Activated CD4-positive, alpha-beta T cell treated with anti-CD3 and anti-CD28 coated beads for 24 hours (primary cell): ENCODE measurements around the gene PRTG.
"Not testable (repeated sequence)": the region's sequence is repeated elsewhere in the genome, so short reads cannot be mapped to it uniquely, and the experiment has no call there.

Source experiments
- DNase-seq, 2 donors: peaks; one replicate each; pipeline ENCODE4 v3.0.0-alpha.2; 2020; ENCODE audit warnings: low read depth in 2 of 2

The PRTG gene

GRCh38 chr15:55630858-55631257 lies 112.1 kb downstream of the PRTG start:
- DNase-seq = no peak

- no peak for DNase-seq
Measured at GRCh38 chr15:55628369-55628730, 114.6 kb downstream of the PRTG start.

- DNase-seq = no peak
Measured at GRCh38 chr15:55627730-55628368, 115.1 kb downstream of the PRTG start.

GRCh38 chr15:55619783-55620182 lies 123.2 kb downstream of the PRTG start:
- no peak for DNase-seq

GRCh38 chr15:55618387-55618786 lies 124.6 kb downstream of the PRTG start:
- DNase-seq = no peak

- no peak for DNase-seq
Measured at GRCh38 chr15:55615445-55615844, 127.5 kb downstream of the PRTG start.

GRCh38 chr15:55613727-55614126 lies 129.2 kb downstream of the PRTG start:
- DNase-seq = no peak

- no peak for DNase-seq
Measured at GRCh38 chr15:55606214-55606613, 136.7 kb downstream of the PRTG start.

GRCh38 chr15:55601374-55601773 lies 141.6 kb downstream of the PRTG start:
- DNase-seq = no peak

GRCh38 chr15:55599439-55599838 lies 143.5 kb downstream of the PRTG start:
- DNase-seq = no peak

- not testable (repeated sequence) for DNase-seq
Measured at GRCh38 chr15:55593019-55593418, 149.9 kb downstream of the PRTG start.

GRCh38 chr15:55590788-55591187 lies 152.2 kb downstream of the PRTG start:
- DNase-seq = no peak

- no peak for DNase-seq
Measured at GRCh38 chr15:55589287-55589686, 153.7 kb downstream of the PRTG start.

- DNase-seq = no peak
Measured at GRCh38 chr15:55588815-55589115, 154.2 kb downstream of the PRTG start.

GRCh38 chr15:55588070-55588814 lies 154.7 kb downstream of the PRTG start, which contains the start of gene PYGO1:
TSS of gene PYGO1 (minus strand) at chr15:55588345. CDS start at chr15:55587883, 462 bp downstream.
- no peak for DNase-seq

- no peak for DNase-seq
Measured at GRCh38 chr15:55587321-55588069, 155.5 kb downstream of the PRTG start.

GRCh38 chr15:55586808-55587207 lies 156.1 kb downstream of the PRTG start:
- DNase-seq = no peak

- DNase-seq = no peak
Measured at GRCh38 chr15:55576943-55577342, 166.0 kb downstream of the PRTG start.

GRCh38 chr15:55574096-55574495 lies 168.9 kb downstream of the PRTG start:
- DNase-seq = no peak

GRCh38 chr15:55573224-55573623 lies 169.7 kb downstream of the PRTG start:
- no peak for DNase-seq

GRCh38 chr15:55564347-55565145 lies 178.4 kb downstream of the PRTG start:
- DNase-seq = no peak

GRCh38 chr15:55562601-55563000 lies 180.4 kb downstream of the PRTG start:
- DNase-seq = no peak
